GM12878 (cell line): Measurements from ENCODE around the gene IDI2. TPM values are rescaled to one million over a fixed set of nuclear protein-coding genes. Genes with fewer than 3 reads are reported as not detected.

Source experiments
- ATAC-seq: fragments of 200-7000 bp; cut with Tn5 transposase; 3 replicates; pipeline ENCODE4 v1.9.1; 2020; ENCODE audit warnings: mild to moderate bottlenecking, moderate library complexity
- BruUV-seq: library from RNA; stranded (reverse); fragments of 400-500 nt; replicated peaks from 2 replicates; lab custom pipeline; 2021; lab: Mats Ljungman, UMichigan
- CTCF ChIA-PET: fragments of 300-600 bp; sonication (Branson Sonifier 250); formaldehyde crosslinking; extraction: SDS; loops from one replicate; lab custom pipeline; 2021; ENCODE audit warnings: inconsistent platforms; lab: Yijun Ruan, JAX
- POLR2A ChIA-PET: fragments of 350-600 bp; formaldehyde crosslinking; extraction: SDS; loops from one replicate; lab custom pipeline; 2021; ENCODE audit warnings: inconsistent platforms; lab: Charles Lee
- RAD21 ChIA-PET: fragments of 300-600 bp; sonication (Branson Sonifier 250); formaldehyde crosslinking; loops from one replicate; lab custom pipeline; 2023; ENCODE audit warnings: antibody characterized with exemption; ENCODE audit not compliant: unreplicated experiment; lab: Charles Lee
- SMC1A ChIA-PET: fragments of 300-600 bp; sonication (Branson Sonifier 250); formaldehyde crosslinking; loops from one replicate; lab custom pipeline; 2023; ENCODE audit not compliant: unreplicated experiment, uncharacterized antibody; lab: Charles Lee
- DNase-seq: peaks from one replicate; pipeline ENCODE4 v3.0.0-alpha.2; 2011; ENCODE audit warnings: low read depth, low spot score
- FAIRE-seq: peaks from 3 replicates; lab custom pipeline; 2011; peaks lifted over from hg19 to GRCh38; lab: Jason Lieb, UNC
- H2AFZ ChIP-seq: 2 replicates; pipeline ENCODE4 v1.6.0; 2011; ENCODE audit warnings: low read depth, low read length, control low read depth; ENCODE audit not compliant: control insufficient read depth
- H3K27ac ChIP-seq: 2 replicates; pipeline ENCODE4 v1.5.1; 2011; ENCODE audit warnings: control low read depth; ENCODE audit not compliant: control insufficient read depth, insufficient read depth
- H3K27me3 ChIP-seq, 2 experiments: replicated peaks in 1 of 2; 2 replicates each; pipeline versions ENCODE4 v1.6.0 to v1.6.1; 2011; ENCODE audit warnings: low read length in 1 of 2; ENCODE audit not compliant: control insufficient read depth in 2 of 2, insufficient read depth in 2 of 2
- H3K36me3 ChIP-seq, 2 experiments: 2 replicates each; pipeline ENCODE4 v1.5.1; 2011; ENCODE audit warnings: low read length in 1 of 2; ENCODE audit not compliant: control insufficient read depth in 2 of 2, insufficient read depth in 2 of 2
- H3K4me1 ChIP-seq: 2 replicates; pipeline ENCODE4 v1.6.1; 2011; ENCODE audit warnings: mild to moderate bottlenecking, low read length, moderate library complexity, mixed read lengths; ENCODE audit not compliant: control insufficient read depth, insufficient read depth
- H3K4me2 ChIP-seq: 2 replicates; pipeline ENCODE4 v1.6.0; 2011; ENCODE audit warnings: control low read depth; ENCODE audit not compliant: control insufficient read depth, insufficient read depth
- H3K4me3 ChIP-seq: fragments of 200-600 bp; sonication (generic); 2 replicates; pipeline ENCODE4 v1.5.1; 2016
- H3K79me2 ChIP-seq: 2 replicates; pipeline ENCODE4 v1.6.0; 2011; ENCODE audit warnings: low read length; ENCODE audit not compliant: control insufficient read depth, insufficient read depth
- H3K9ac ChIP-seq: 2 replicates; pipeline ENCODE4 v1.8.0; 2011; ENCODE audit warnings: low read length, control low read depth, mixed read lengths; ENCODE audit not compliant: control insufficient read depth, insufficient read depth
- H3K9me3 ChIP-seq: replicated peaks from 3 replicates; pipeline ENCODE4 v1.5.1; 2011; ENCODE audit warnings: mild to moderate bottlenecking, low read length; ENCODE audit not compliant: control insufficient read depth, insufficient read depth
- H4K20me1 ChIP-seq: 2 replicates; pipeline ENCODE4 v1.6.0; 2011; ENCODE audit not compliant: control insufficient read depth, insufficient read depth
- CBFB ChIP-seq: IDR thresholded peaks from 2 replicates; pipeline ENCODE4 v1.6.1; 2016; ENCODE audit warnings: antibody characterized with exemption, low read depth
- CHD1 ChIP-seq: IDR thresholded peaks from 2 replicates; pipeline ENCODE4 v1.6.1; 2012; ENCODE audit warnings: low read depth, low read length, improper control_type of control experiment
- GABPA ChIP-seq: IDR thresholded peaks from 2 replicates; pipeline ENCODE4 v1.6.1; 2014; ENCODE audit warnings: antibody characterized with exemption, low read depth, mild to moderate bottlenecking, inconsistent platforms
- HCFC1 ChIP-seq: fragments of 150-350 bp; IDR thresholded peaks from 2 replicates; pipeline ENCODE4 v1.6.1; 2014; ENCODE audit warnings: low read length
- KAT2A ChIP-seq: conservative IDR thresholded peaks from 2 replicates; pipeline ENCODE4 v1.6.1; 2011; ENCODE audit warnings: low read depth, low read length; ENCODE audit not compliant: control insufficient read depth
- MAX ChIP-seq: IDR thresholded peaks from 2 replicates; pipeline ENCODE4 v1.6.1; 2012; ENCODE audit warnings: low read depth, low read length, improper control_type of control experiment
- NR2C1 ChIP-seq: fragments of 450-650 bp; IDR thresholded peaks from 2 replicates; pipeline ENCODE4 v1.6.1; 2017; ENCODE audit warnings: antibody characterized with exemption, mild to moderate bottlenecking, moderate library complexity
- RUNX3 ChIP-seq: IDR thresholded peaks from 2 replicates; pipeline ENCODE4 v1.6.1; 2012; ENCODE audit warnings: low read length, inconsistent platforms
- SMAD5 ChIP-seq: IDR thresholded peaks from 2 replicates; pipeline ENCODE4 v1.6.1; 2016; ENCODE audit warnings: antibody characterized with exemption, low read depth
- SMARCA5 ChIP-seq: fragments of 450-650 bp; IDR thresholded peaks from 2 replicates; pipeline ENCODE4 v1.6.1; 2017; ENCODE audit warnings: mild to moderate bottlenecking
- SREBF2 ChIP-seq: IDR thresholded peaks from 2 replicates; pipeline ENCODE4 v1.6.1; 2012; ENCODE audit warnings: mild to moderate bottlenecking, low read length
- WGBS: methylation state at CpG from one replicate; pipeline ENCODE4 v1.1.6; 2016; ENCODE audit warnings: low lambda C conversion rate; ENCODE audit not compliant: insufficient replicate concordance, insufficient coverage; ENCODE audit errors: missing lambda C conversion rate; 5-methylcytosine and 5-hydroxymethylcytosine counted together
- in situ Hi-C: fragments of 300-500 bp; cut with MboI; formaldehyde crosslinking; loops from 9 replicates; pipeline ENCODE4 v1.14.3; 2018; ENCODE audit warnings: mixed read lengths
- intact Hi-C: fragments of 100-400 bp; cut with micrococcal nuclease; formaldehyde crosslinking; loops from one replicate; pipeline ENCODE4 v1.14.2; 2022; ENCODE audit not compliant: unreplicated experiment
- polyA plus RNA-seq, 11 experiments: library from polyadenylated mRNA; depleted of rRNA in 4 of 11; unstranded in 6 of 11; stranded (reverse) in 5 of 11; fragments of >200 nt; fragmentation: Nextera tagmentation in 4 of 11; fragmentation: Illumina TruSeq in 1 of 11; extraction: Ambion mirVana in 4 of 11; extraction: Trizol in 1 of 11; gene quantifications; 1 replicate in 1 of 11; 2 replicates in 10 of 11; pipeline versions ENCODE4 v1.2.1 to v1.2.3, GENCODE V29; 2011 to 2016; ENCODE audit warnings: inconsistent platforms in 2 of 11, missing spikeins in 2 of 11, low read depth in 1 of 11
- total RNA-seq, 4 experiments: library from RNA; depleted of rRNA in 3 of 4; stranded (reverse); fragments of >200 nt in 3 of 4; fragmentation: Illumina TruSeq in 1 of 4; extraction: Trizol in 1 of 4; gene quantifications; 2 replicates each; pipeline versions ENCODE4 v1.2.1 to v1.2.3, GENCODE V29; 2013 to 2021

The IDI2 gene
- total and polyA plus RNA-seq, 10 of the 15 experiments (the other 5 are each of a cell fraction or from before 2014, with no cell fraction given), result 0.06 TPM; not detected in 9

GRCh38 chr10:1070919-1071318, 45.3 kb upstream of the IDI2 start:
- no peaks in the 10 kb centered on the region; the same call in 1 of the 2 replicates for H3K79me2 ChIP-seq
- no peak overlapping the region for H3K9ac ChIP-seq
- H4K20me1 ChIP-seq, result no peaks in the 10 kb centered on the region
- H3K4me1 ChIP-seq, result no peaks in the 10 kb centered on the region
- no peak overlapping the region for H2AFZ ChIP-seq
- 100% methylated on average over 7 of the region's 7 CpGs for WGBS
- FAIRE-seq (peak; percentile 91), DNase-seq (no peak), ATAC-seq (no peak)
- intact Hi-C loops (loop anchor here (10.0 kb wide), 1 partner anchor 556 kb away; no protein-coding TSS in a partner anchor), in situ Hi-C loops (loop anchor here (10.0 kb wide), 1 partner anchor 566 kb away; no protein-coding TSS in a partner anchor)
- H3K36me3 ChIP-seq, result peaks cover 1 to 13% of the 10 kb centered on the region in 2 experiments; a peak in 2 of 4 replicates
- ChIA-PET CTCF (no interaction called here), SMC1A (interaction anchor here (1.3 kb wide), 1 partner anchor 13 kb away, joined by 5 read pairs; no protein-coding TSS in a partner anchor), POLR2A (no interaction called here), RAD21 (no interaction called here)
- no TSS peak for BruUV-seq
- no peak overlapping the region for H3K4me2 ChIP-seq
- H3K9me3 ChIP-seq, result no peaks in the 10 kb centered on the region
- H3K4me3 ChIP-seq, result no peak overlapping the region
- H3K27ac ChIP-seq, result no peak overlapping the region
- TF ChIP-seq GABPA (no peak), SMAD5 (no peak), CHD1 (no peak), CBFB (no peak), KAT2A (no peak), SMARCA5 (no peak), RUNX3 (no peak), SREBF2 (no peak), HCFC1 (no peak), MAX (no peak), NR2C1 (no peak)
- no peaks in the 10 kb centered on the region for H3K27me3 ChIP-seq
